ENCODE results near the gene FAM219A.
A peak's percentile ranks its signal among the peaks of the same experiment; 100 is the strongest.

Gene FAM219A

DNA sequence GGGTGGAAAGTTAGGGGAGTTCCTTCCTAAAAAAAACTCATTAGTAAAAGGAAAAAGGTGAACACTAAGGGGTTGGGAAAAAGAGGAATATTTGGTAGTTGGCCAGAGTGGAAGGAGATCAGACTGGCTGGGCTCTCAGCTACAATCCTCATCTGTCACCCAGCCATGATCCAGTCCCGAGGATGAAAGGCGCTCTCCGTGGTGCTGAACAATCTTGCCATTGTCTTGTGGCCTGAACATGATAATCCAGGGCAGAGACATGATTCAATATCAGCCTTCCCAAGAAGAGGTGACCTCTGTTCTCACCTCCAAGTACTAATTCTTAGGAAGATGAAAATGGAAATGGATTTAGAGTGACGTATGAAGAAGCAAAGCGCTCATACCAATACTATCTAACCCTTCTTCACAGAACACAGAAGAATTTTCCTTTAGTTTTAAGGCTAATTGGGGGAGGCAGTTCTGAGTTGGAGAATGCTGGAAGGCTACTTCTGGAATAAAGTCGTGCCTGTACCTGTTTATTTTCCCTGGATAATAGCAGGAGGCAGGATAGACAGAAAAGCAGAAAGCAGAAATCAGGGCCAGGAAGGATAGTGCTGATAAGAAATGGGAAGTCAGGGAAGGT is 45.0 kb downstream of the FAM219A start:
- H3K4me3 Mint-ChIP-seq, result no peak overlapping the region
- H3K36me3 Mint-ChIP-seq (ENCODE audit: low read depth), result no peaks in the 10 kb centered on the region
- no peaks in the 10 kb centered on the region for H3K27me3 Mint-ChIP-seq
- no peaks in the 10 kb centered on the region for H3K4me1 Mint-ChIP-seq (ENCODE audit: low read depth)
- no peak overlapping the region for H3K27ac Mint-ChIP-seq
- no peak for DNase-seq
- no peaks in the 10 kb centered on the region for H3K9me3 Mint-ChIP-seq

DNA sequence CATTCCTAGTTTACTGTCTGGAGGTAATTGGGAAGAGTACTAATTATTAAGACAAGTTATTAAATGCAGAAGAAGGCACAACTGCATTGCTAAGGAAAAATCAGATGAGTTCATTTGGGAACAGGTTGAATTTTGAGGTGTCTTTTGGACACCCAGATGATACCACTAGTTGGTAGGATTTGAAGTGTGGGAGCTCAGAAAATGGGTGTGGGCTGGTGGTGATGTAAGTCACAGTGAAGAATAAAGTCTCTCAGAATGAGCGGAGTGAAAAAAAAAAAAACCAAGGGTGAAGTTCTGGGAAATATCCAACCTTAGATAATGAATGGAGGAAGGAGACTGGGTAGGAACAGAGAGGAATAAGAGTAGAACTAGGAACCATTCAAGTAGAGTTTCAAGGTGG is 46.0 kb downstream of the FAM219A start:
- Mint-ChIP-seq H3K9me3 (no peaks in the 10 kb centered on the region), H3K36me3 (ENCODE audit: low read depth) (no peaks in the 10 kb centered on the region), H3K4me1 (ENCODE audit: low read depth) (no peaks in the 10 kb centered on the region), H3K27ac (no peak overlapping the region), H3K4me3 (no peak overlapping the region), H3K27me3 (no peaks in the 10 kb centered on the region)
- no peak for DNase-seq

DNA sequence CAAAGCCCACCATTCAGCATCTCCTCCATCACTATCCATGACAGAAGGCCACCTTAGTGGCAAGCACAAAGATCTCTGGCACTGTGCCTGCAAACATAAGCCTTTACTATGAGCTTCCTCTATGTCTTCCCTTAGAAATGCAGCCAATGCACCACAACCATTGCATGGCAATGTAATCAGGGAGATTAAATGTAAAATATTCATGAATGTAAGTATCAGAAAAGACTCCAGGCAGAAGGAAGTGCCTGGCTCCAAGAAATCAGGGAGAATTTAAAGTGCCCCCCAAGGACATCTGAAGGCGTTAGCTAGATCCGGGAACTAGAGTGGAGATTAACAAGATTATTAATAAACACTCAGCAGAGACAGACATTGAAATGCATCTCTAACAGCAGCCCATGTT is 49.2 kb downstream of the FAM219A start:
- H3K27ac Mint-ChIP-seq, result no peak overlapping the region
- DNase-seq, result no peak
- peaks cover 2% of the 10 kb centered on the region for H3K36me3 Mint-ChIP-seq (ENCODE audit: low read depth)
- no peaks in the 10 kb centered on the region for H3K9me3 Mint-ChIP-seq
- no peaks in the 10 kb centered on the region for H3K27me3 Mint-ChIP-seq
- H3K4me3 Mint-ChIP-seq, result no peak overlapping the region
- H3K4me1 Mint-ChIP-seq (ENCODE audit: low read depth), result no peaks in the 10 kb centered on the region

DNA sequence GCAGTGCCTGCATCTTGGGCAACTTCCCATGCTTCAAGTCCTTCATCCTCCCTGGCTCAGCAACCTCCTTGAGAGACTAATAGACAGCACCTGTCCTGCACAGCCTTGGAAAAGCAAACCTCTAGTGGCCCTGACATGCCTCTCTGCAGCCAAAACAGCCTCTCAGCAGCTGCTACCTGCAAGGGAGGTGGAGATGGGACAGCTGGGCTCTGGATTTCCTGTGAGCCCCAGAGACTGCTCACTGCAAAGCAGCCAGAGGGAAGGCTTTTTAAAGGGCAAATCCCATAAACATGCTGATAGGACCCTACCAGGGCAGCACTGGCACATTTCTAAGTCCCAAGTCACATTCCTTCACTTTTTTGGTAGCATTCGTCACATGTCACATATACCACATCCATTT is 50.2 kb downstream of the FAM219A start:
- no peak overlapping the region for H3K27ac Mint-ChIP-seq
- no peak for DNase-seq
- H3K4me3 Mint-ChIP-seq, result no peak overlapping the region
- H3K27me3 Mint-ChIP-seq, result no peaks in the 10 kb centered on the region
- H3K9me3 Mint-ChIP-seq, result no peaks in the 10 kb centered on the region
- peaks cover 11% of the 10 kb centered on the region for H3K36me3 Mint-ChIP-seq (ENCODE audit: low read depth)
- H3K4me1 Mint-ChIP-seq (ENCODE audit: low read depth), result no peaks in the 10 kb centered on the region

DNA sequence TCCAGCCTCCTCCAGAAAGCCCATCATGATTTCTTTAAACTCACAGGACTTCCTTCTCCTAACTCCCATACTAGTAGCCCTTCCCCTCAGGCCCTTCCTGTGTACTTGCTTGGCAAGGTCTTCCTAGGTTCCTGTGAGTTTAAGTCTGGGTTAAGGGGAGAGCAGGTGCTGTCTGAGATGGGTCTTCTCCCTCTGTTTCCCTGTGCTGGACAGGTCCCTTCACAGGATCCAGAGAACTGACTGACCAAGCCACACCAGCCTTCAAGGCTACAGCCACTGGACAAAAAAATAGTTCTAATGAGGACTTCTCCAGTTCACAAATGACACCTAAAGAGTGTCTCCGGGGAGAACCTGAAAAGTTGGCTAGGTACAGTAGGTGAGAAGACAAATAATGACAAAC is 52.2 kb downstream of the FAM219A start:
- peaks cover 28% of the 10 kb centered on the region for H3K36me3 Mint-ChIP-seq (ENCODE audit: low read depth)
- no peaks in the 10 kb centered on the region for H3K4me1 Mint-ChIP-seq (ENCODE audit: low read depth)
- DNase-seq, result no peak
- no peaks in the 10 kb centered on the region for H3K9me3 Mint-ChIP-seq
- H3K27ac Mint-ChIP-seq, result no peak overlapping the region
- H3K27me3 Mint-ChIP-seq, result no peaks in the 10 kb centered on the region
- H3K4me3 Mint-ChIP-seq, result no peak overlapping the region

DNA sequence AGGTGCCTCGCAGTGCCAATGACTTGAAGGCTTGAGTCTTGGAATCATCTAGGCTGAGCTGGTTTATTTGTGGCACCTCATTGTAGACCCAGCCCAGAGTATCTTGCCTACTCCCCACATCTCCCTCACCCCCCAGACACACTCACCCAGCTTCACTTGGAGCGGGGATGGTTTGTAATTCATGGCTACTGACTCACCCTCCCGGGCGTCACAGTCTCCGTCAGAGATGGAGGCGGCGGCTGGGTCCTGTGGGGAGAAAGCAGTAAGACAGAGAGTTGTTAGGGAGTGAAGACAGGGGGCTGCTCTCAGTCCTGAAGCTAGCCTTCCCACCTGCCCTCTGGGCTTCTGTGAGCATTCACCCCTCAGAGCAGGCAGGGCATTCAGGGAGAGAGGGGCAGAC is 52.7 kb downstream of the FAM219A start:
- H3K4me1 Mint-ChIP-seq (ENCODE audit: low read depth), result no peaks in the 10 kb centered on the region
- H3K36me3 Mint-ChIP-seq (ENCODE audit: low read depth), result peaks cover 29% of the 10 kb centered on the region
- no peak for DNase-seq
- H3K9me3 Mint-ChIP-seq, result no peaks in the 10 kb centered on the region
- H3K4me3 Mint-ChIP-seq, result no peak overlapping the region
- no peaks in the 10 kb centered on the region for H3K27me3 Mint-ChIP-seq
- no peak overlapping the region for H3K27ac Mint-ChIP-seq

DNA sequence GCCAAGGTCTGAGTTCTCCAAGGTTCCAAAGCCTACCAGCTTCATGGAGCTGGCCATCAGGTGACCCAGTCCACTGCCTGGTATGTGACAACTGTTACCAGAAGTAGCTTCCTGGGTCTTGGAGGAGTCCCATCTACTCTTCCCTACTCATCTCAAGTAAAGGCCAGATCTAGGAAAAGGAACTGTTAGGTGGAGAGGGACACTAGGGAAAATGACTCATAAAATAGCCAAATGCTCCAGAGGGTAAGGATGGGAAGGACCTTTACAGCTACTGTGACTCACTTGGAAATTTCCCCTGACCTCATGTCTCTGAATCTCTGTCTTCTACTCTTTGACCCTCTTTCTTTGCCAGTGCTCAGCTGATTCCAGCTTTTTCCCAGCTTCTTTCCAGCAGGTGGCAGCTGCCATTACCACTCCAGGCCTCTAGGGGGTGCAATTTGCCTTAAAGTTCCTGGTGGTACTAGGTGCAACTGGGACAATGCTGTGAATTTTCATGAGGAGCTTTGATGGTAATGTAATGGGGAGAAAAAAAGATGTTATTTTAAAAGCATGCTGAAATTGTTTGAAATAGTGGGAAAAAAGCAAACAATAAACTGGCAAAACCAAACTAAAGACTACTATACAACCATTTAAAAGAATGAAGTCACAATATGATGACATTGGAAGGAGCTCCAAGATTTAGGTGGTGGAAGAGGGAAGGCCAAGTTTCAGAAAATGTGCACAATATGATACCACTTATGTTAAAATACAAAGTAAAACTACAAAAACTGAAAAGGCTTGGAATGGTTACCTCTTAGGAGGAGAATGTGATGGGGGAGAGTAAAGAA is 54.6 kb downstream of the FAM219A start:
- H3K9me3 Mint-ChIP-seq, result no peaks in the 10 kb centered on the region
- no peak overlapping the region for H3K4me3 Mint-ChIP-seq
- peaks cover 41% of the 10 kb centered on the region for H3K36me3 Mint-ChIP-seq (ENCODE audit: low read depth)
- no peaks in the 10 kb centered on the region for H3K4me1 Mint-ChIP-seq (ENCODE audit: low read depth)
- no peak overlapping the region for H3K27ac Mint-ChIP-seq
- peak; percentile 65 for DNase-seq
- no peaks in the 10 kb centered on the region for H3K27me3 Mint-ChIP-seq

DNA sequence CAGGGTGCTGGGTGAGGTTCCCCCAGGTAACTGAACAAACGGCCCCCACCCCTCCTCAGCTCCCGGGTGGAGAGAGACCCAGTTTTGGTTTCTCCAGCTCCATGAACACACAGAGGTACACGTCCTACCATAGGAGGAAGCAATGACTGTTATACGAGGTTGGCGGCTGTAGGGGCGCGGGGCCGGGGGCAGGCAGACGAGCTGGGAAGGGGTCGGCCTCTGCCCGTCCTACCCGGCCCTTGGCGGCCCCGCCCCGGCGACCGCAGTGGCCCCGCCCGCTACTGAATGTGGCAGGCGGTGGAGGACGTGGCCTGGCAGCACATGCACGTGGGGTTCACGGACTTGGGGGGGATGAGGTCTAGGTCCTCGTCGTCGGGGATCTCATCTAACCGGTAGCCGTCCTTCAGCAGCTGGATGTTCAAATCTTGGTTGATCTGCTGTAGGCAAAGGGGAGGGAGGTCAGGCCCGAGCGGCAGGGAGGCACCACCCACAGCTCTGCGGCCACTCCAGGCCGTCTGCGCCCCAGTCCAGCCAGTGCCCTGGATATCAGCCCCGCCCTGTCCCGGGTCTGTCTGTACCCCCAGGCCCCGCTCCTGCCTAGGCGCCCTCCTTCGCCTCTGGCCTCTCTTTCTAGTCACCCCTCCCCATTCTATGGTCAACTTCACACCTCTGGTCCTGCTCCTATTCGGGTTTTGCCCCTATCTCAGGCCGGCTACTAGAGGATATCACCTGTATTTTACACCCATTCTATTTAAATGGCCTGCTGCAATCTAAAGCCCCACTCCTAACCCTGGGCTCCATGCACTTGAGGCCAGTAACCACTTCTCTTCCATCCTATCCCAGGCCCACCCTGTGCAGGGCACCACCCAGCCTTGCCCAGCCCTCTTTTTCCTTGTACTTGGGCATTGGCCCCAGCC is 57.4 kb downstream of the FAM219A start:
- peaks cover 41% of the 10 kb centered on the region for H3K36me3 Mint-ChIP-seq (ENCODE audit: low read depth)
- DNase-seq, result no peak
- H3K4me3 Mint-ChIP-seq, result no peak overlapping the region
- H3K4me1 Mint-ChIP-seq (ENCODE audit: low read depth), result no peaks in the 10 kb centered on the region
- no peaks in the 10 kb centered on the region for H3K27me3 Mint-ChIP-seq
- no peak overlapping the region for H3K27ac Mint-ChIP-seq
- no peaks in the 10 kb centered on the region for H3K9me3 Mint-ChIP-seq

DNA sequence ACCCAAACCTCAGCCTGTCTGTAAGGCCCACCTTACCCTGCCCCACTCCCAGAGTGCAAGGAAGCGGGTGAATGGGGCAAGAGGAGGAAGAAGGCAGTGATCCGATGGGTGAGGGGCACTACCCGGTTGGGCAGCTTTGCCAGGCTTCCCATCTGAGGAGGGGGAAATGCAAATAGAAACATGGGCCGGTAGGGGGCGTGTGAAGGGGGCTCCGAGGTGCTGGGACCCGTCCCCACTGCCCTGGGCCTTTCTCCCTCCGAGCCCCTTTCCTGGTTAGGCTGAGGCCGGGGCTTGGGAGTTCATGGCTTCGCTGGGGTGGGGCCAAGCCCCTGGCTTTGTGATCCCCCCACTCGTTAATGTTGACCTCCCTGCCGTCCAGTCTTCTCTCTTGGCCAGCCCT is 58.1 kb downstream of the FAM219A start:
- Mint-ChIP-seq H3K4me1 (ENCODE audit: low read depth) (no peaks in the 10 kb centered on the region), H3K4me3 (no peak overlapping the region), H3K36me3 (ENCODE audit: low read depth) (peaks cover 41% of the 10 kb centered on the region), H3K27me3 (no peaks in the 10 kb centered on the region), H3K9me3 (no peaks in the 10 kb centered on the region), H3K27ac (no peak overlapping the region)
- no peak for DNase-seq

DNA sequence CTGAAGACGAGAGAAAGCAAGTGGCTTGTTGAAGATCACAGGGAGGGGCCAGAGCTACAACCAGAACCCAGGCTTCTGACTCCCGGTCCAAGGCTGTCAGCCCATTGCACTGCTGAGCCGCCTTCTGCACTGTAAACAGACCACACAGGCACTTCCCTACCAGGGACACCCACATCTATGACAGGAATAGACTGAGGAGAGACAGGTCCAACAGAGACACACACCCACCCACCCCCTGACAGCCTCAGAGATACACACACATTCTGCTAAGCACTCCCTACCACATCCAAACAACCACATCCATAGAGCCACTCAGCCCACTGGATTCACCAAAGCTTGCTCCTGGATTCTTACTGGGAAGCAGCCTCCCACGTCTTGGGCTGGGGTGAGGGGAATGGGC is 58.6 kb downstream of the FAM219A start:
- Mint-ChIP-seq H3K36me3 (ENCODE audit: low read depth) (peaks cover 40% of the 10 kb centered on the region), H3K27me3 (no peaks in the 10 kb centered on the region), H3K27ac (no peak overlapping the region), H3K4me1 (ENCODE audit: low read depth) (no peaks in the 10 kb centered on the region), H3K9me3 (no peaks in the 10 kb centered on the region), H3K4me3 (no peak overlapping the region)
- no peak for DNase-seq

DNA sequence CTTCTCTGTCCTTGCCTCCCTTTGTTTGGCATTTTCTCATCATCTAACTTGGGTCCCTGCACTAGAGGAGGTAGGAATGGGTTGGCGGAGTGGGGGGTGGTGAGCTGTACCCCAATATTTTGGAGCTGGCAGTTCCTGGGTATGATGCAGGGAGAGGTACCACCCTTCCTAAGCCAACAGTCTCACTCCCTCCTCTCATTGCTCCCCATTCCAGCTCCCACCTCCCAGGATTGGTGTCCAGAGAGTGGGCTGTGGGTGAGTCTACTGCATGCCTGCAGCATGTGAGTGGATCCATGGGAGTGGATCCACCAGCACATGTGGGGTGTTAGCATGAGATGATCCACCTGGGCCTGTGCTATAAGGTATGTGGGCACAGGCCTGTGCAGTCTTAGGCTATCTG is 59.5 kb downstream of the FAM219A start:
- no peak overlapping the region for H3K27ac Mint-ChIP-seq
- H3K36me3 Mint-ChIP-seq (ENCODE audit: low read depth), result peaks cover 36% of the 10 kb centered on the region
- DNase-seq, result no peak
- H3K27me3 Mint-ChIP-seq, result no peaks in the 10 kb centered on the region
- no peaks in the 10 kb centered on the region for H3K4me1 Mint-ChIP-seq (ENCODE audit: low read depth)
- no peaks in the 10 kb centered on the region for H3K9me3 Mint-ChIP-seq
- no peak overlapping the region for H3K4me3 Mint-ChIP-seq

DNA sequence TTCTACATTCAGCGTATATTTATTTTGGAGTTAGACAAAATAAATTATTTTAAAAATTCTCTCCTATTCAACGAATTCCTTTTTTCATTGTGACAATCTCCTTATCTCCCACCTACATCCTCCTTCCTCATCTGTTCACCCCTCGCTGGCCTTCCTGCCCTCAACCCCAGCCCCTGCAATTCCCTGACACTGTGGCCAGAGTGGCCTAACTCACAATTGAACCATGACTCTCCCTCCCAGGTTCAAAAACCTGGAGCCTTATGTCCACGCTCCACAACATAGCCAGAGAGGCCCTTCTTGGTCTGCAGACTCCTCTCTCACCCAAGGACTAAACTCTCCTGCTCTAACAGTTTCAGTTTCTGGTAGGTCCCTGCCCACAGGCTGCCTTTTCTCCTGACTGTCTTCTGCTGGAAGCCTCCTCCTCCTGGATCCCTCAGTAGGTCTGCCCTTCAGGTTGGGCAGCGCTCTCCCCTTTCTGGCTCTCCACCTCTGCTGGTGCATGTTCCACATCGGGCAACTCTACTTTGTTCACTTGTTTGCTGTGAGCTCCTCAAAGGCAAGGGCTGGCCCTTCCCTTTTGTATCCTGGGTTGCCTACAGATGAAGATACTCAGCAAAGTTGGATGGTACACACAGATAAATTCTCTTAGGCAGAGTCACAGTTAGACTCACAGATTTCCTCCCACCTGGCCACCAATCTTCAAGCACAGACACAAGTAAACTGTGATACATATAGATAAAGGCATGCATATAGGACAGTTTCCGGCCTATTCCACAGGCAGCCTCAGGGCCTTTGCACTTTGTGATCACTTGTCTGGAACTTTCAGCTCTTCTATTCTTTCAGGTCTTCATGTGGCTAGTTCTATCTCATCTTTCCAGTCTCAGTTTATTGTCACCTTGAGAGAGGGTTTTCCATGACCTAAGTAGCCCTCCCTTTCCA is 61.8 kb downstream of the FAM219A start:
- H3K27ac Mint-ChIP-seq, result no peak overlapping the region
- H3K27me3 Mint-ChIP-seq, result no peaks in the 10 kb centered on the region
- no peak overlapping the region for H3K4me3 Mint-ChIP-seq
- no peak for DNase-seq
- H3K9me3 Mint-ChIP-seq, result no peaks in the 10 kb centered on the region
- H3K4me1 Mint-ChIP-seq (ENCODE audit: low read depth), result no peaks in the 10 kb centered on the region
- peaks cover 16% of the 10 kb centered on the region for H3K36me3 Mint-ChIP-seq (ENCODE audit: low read depth)

DNA sequence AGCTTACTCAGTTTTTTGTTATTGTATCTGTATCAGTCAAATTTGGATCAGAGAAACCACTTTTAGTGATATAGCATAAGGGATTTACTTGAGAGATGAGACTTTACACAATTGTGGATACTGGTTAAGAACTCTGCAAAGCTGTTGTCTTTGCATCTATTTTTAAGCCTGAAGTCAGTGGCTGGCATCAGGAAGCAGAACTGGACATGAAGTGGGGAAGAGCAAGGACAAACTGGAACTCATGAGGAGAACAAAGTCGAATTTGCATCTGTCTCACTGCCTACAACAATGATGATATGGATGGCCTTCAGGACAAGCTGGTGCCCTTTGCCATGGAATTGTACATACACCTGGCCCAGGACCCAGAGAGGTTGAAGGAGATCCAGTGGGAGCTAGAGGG is 65.9 kb downstream of the FAM219A start:
- Mint-ChIP-seq H3K27ac (no peak overlapping the region), H3K9me3 (no peaks in the 10 kb centered on the region), H3K36me3 (ENCODE audit: low read depth) (no peaks in the 10 kb centered on the region), H3K4me1 (ENCODE audit: low read depth) (no peaks in the 10 kb centered on the region), H3K27me3 (no peaks in the 10 kb centered on the region), H3K4me3 (no peak overlapping the region)
- no peak for DNase-seq

DNA sequence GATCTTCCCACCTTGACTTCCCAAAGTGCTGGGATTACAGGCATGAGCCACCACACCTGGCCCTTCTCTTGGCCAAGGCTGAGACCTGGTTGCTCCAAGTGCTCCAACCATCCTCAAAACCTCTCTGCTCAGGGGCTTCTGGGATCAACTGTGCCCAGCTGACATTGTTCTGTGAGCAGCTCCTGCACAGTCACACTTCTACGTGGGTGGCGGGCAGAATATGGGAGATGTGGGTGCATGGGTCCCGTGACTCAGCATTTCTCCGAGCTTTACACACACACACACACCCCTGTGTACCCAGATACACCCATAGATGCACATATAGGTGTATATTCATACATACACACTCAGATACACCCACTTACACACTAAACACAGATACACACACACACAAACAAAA is 71.1 kb downstream of the FAM219A start:
- no peaks in the 10 kb centered on the region for H3K4me1 Mint-ChIP-seq (ENCODE audit: low read depth)
- H3K27ac Mint-ChIP-seq, result no peak overlapping the region
- no peaks in the 10 kb centered on the region for H3K27me3 Mint-ChIP-seq

More for the DNA sequence above, 71.1 kb downstream of the FAM219A start:
- no peak overlapping the region for H3K4me3 Mint-ChIP-seq
- no peaks in the 10 kb centered on the region for H3K9me3 Mint-ChIP-seq
- no peak for DNase-seq
- no peaks in the 10 kb centered on the region for H3K36me3 Mint-ChIP-seq (ENCODE audit: low read depth)
